Fibroblast of lung (primary cell): ENCODE measurements around the gene USP20.

Experiments used
- EZH2 ChIP-seq: IDR thresholded peaks from 2 replicates; pipeline ENCODE4 v1.5.1; 2012; ENCODE audit warnings: low read length, control low read depth, mild to moderate bottlenecking; ENCODE audit errors: missing control alignments
- TF ChIP-seq, protein P1 (sequence below), 2 donors: IDR thresholded peaks in 1 of 2; conservative IDR thresholded peaks in 1 of 2; 1 replicate in 1 of 2; 2 replicates in 1 of 2; pipeline ENCODE4 v1.5.1; 2011 to 2012; ENCODE audit warnings: low read length in 2 of 2, control low read depth in 1 of 2, inconsistent platforms in 1 of 2, low read depth in 1 of 2, mild to moderate bottlenecking in 1 of 2

GRCh38 chr9:129879103-129879699, 43.9 kb downstream of the USP20 start:
- TF ChIP-seq, protein P1, sequence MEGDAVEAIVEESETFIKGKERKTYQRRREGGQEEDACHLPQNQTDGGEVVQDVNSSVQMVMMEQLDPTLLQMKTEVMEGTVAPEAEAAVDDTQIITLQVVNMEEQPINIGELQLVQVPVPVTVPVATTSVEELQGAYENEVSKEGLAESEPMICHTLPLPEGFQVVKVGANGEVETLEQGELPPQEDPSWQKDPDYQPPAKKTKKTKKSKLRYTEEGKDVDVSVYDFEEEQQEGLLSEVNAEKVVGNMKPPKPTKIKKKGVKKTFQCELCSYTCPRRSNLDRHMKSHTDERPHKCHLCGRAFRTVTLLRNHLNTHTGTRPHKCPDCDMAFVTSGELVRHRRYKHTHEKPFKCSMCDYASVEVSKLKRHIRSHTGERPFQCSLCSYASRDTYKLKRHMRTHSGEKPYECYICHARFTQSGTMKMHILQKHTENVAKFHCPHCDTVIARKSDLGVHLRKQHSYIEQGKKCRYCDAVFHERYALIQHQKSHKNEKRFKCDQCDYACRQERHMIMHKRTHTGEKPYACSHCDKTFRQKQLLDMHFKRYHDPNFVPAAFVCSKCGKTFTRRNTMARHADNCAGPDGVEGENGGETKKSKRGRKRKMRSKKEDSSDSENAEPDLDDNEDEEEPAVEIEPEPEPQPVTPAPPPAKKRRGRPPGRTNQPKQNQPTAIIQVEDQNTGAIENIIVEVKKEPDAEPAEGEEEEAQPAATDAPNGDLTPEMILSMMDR (conservative IDR thresholded peaks at IDR 0.05 in 1 of 2, IDR thresholded peaks at IDR 0.05 in 1 of 2; ENCODE audit: low read depth in 1 of 2, low read length in 2 of 2), result no peak
- TF ChIP-seq EZH2, result no peak
